Right atrium auricular region (tissue), 2 donors: Measurements from ENCODE around the gene MPEG1. TPM values are rescaled to one million over a fixed set of nuclear protein-coding genes. Genes with fewer than 3 reads are reported as not detected.

Experiments used
- DNase-seq: peaks from one replicate; pipeline ENCODE4 v3.0.0-alpha.2; 2019; ENCODE audit warnings: low spot score
- H3K27ac ChIP-seq, 2 donors: fragments of 200-600 bp; sonication (generic); 1 replicate in 1 of 2; 2 replicates in 1 of 2; pipeline ENCODE4 v1.5.1; 2016 to 2019
- H3K27me3 ChIP-seq, 2 donors: fragments of 200-600 bp; sonication (generic); one replicate each; pipeline versions ENCODE4 v1.5.1 to v1.6.0; 2017 to 2019
- H3K36me3 ChIP-seq: fragments of 200-600 bp; sonication (generic); one replicate; pipeline ENCODE4 v1.5.1; 2016
- H3K4me1 ChIP-seq, 2 donors: fragments of 200-600 bp; sonication (generic); one replicate each; pipeline versions ENCODE4 v1.5.1 to v1.6.0; 2017 to 2019
- H3K4me3 ChIP-seq, 2 donors: fragments of 200-600 bp; sonication (generic); 1 replicate in 1 of 2; 2 replicates in 1 of 2; pipeline ENCODE4 v1.5.1; 2017 to 2019; ENCODE audit warnings: mild to moderate bottlenecking in 1 of 2, moderate library complexity in 1 of 2
- H3K9me3 ChIP-seq, 2 donors: fragments of 200-600 bp; sonication (generic); one replicate each; pipeline ENCODE4 v1.5.1; 2019
- CTCF ChIP-seq, 2 donors: fragments of 200-600 bp; sonication (generic); IDR thresholded peaks; one replicate each; pipeline ENCODE4 v1.5.1; 2019; ENCODE audit warnings: antibody characterized with exemption in 2 of 2
- total RNA-seq, 2 donors: library from RNA; depleted of rRNA; stranded (reverse); fragments of >200 nt; gene quantifications; one replicate each; pipeline ENCODE4 v1.1.0, GENCODE V29; 2016

Gene MPEG1
- total RNA-seq, 2 donors from 2014 or later: 5.2 to 10.0 TPM

- Histone ChIP-seq H3K4me1 (no peaks in the 10 kb centered on the region), H3K4me3 (no peak overlapping the region), H3K9me3 (no peaks in the 10 kb centered on the region), H3K27me3 (no peaks in the 10 kb centered on the region), H3K36me3 (no peaks in the 10 kb centered on the region), H3K27ac (peak overlapping the region in 1 of 2 donors; percentile 13)
- no peak for TF ChIP-seq CTCF (IDR thresholded peaks at IDR 0.05)
- DNase-seq: no peak
Measured at GRCh38 chr11:59216641-59217564, 4.2 kb upstream of the MPEG1 start.

GRCh38 chr11:59214141-59214893, 1.6 kb upstream of the MPEG1 start:
- no peaks in the 10 kb centered on the region for H3K4me1 ChIP-seq
- no peak for DNase-seq

DNA sequence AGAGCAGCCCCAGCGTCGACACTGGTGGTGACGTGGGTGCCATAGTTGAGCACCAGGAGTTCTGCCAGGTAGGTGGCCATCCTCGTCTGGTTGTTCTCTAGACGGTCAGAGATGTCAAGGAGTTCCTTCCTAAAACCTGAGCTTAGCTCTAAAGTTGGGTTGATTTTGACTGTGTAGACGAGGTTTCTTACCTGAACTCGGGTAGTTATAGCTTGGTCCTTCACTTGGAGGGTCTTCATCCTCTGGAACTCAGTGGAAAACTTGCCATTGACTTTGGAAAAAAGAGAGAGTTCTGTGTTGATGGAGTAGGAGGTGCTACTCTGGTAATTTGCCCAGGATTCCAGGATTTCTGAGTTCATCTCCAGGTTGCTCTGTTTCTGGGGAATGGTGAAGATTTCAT, 505 bp downstream of the MPEG1 start:
- TF ChIP-seq CTCF (IDR thresholded peaks at IDR 0.05): no peak
- Histone ChIP-seq H3K4me3 (peak overlapping the region in 1 of 2 donors; percentile 7), H3K27ac (no peak overlapping the region), H3K27me3 (no peaks in the 10 kb centered on the region), H3K9me3 (no peaks in the 10 kb centered on the region), H3K4me1 (no peaks in the 10 kb centered on the region), H3K36me3 (no peaks in the 10 kb centered on the region)
- no peak for DNase-seq

More at GRCh38 chr11:59214141-59214893, 1.6 kb upstream of the MPEG1 start:
- Histone ChIP-seq H3K27me3 (no peaks in the 10 kb centered on the region), H3K27ac (no peak overlapping the region), H3K4me3 (no peak overlapping the region), H3K36me3 (no peaks in the 10 kb centered on the region), H3K9me3 (no peaks in the 10 kb centered on the region)
- TF ChIP-seq CTCF (IDR thresholded peaks at IDR 0.05): no peak

DNA sequence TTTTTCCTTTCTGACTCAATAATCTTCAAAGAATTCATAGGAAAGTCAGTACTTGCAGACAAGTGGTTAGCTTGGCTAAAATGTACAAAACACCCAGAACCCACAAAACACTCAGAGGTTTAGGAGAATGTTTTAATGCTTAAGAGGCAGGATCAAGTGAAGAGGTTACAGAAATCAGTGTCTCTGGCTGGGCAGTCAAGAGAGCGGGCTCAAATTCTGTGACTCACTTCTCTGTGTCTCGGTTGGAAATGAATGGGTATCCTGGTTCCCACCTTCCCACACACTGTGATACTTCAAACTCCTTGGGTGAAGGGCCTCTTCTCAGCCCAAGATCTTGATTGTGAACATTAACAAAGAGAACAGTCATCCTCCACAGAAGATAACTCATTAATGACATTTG, 3.8 kb downstream of the MPEG1 start:
- no peak for DNase-seq
- no peak for TF ChIP-seq CTCF (IDR thresholded peaks at IDR 0.05)
- Histone ChIP-seq H3K36me3 (peaks cover 7% of the 10 kb centered on the region), H3K27ac (no peak overlapping the region), H3K4me1 (no peaks in the 10 kb centered on the region), H3K27me3 (no peaks in the 10 kb centered on the region), H3K9me3 (no peaks in the 10 kb centered on the region), H3K4me3 (no peak overlapping the region)

DNA sequence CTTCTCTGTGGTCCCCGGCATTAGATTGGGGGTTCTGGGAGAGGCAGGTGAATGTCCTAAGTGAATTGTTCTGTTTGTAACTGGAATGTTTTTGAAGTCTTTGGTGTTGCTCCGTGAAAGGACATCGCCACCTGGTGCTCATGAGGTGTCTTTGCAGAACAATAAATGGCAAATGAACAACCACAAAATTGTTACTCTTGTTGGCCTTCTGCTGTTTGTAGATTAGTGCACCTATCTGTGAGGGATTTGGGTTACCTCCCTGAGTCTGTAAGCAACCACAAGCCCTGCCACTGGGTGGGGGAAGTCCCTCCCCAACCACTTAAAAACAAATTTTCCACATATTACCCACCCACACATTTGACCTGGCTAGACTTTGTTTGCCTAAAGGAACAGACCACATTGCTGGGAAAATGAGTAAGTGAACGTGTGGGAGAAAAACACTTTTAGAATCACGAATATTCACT, 4.7 kb downstream of the MPEG1 start:
- peak; percentile 52 to 85 for TF ChIP-seq CTCF (IDR thresholded peaks at IDR 0.05)
- Histone ChIP-seq H3K4me1 (no peaks in the 10 kb centered on the region), H3K4me3 (no peak overlapping the region), H3K27ac (no peak overlapping the region), H3K36me3 (peaks cover 7% of the 10 kb centered on the region), H3K9me3 (no peaks in the 10 kb centered on the region), H3K27me3 (no peaks in the 10 kb centered on the region)
- DNase-seq: no peak
